ENCODE measurements around the gene HACL1.

GRCh38 chr3:15562560-15562959 is 38.8 kb downstream of the HACL1 start:
- TF ChIP-seq ZNF274 (IDR thresholded peaks at IDR 0.05; ENCODE audit: insufficient read depth, insufficient read length) (no peak), CTCF (IDR thresholded peaks at IDR 0.05 in 2 of 3, conservative IDR thresholded peaks at IDR 0.05 in 1 of 3; ENCODE audit: control insufficient read depth in 2 of 3, extremely low read depth in 1 of 3, insufficient read depth in 1 of 3, low read depth in 3 of 3, low read length in 3 of 3) (no peak), POLR2AphosphoS5 (IDR thresholded peaks at IDR 0.05; ENCODE audit: low read length) (no peak), POLR2A (IDR thresholded peaks at IDR 0.05; ENCODE audit: low read depth, low read length) (no peak)

All from GM12878 (cell line).